COLO829 (cell line): ENCODE measurements around the gene ADSS1.

ENCODE experiments used
- DNase-seq: peaks from one replicate; pipeline ENCODE4 v3.0.0; 2012; ENCODE audit warnings: low spot score

ADSS1 gene

DNA sequence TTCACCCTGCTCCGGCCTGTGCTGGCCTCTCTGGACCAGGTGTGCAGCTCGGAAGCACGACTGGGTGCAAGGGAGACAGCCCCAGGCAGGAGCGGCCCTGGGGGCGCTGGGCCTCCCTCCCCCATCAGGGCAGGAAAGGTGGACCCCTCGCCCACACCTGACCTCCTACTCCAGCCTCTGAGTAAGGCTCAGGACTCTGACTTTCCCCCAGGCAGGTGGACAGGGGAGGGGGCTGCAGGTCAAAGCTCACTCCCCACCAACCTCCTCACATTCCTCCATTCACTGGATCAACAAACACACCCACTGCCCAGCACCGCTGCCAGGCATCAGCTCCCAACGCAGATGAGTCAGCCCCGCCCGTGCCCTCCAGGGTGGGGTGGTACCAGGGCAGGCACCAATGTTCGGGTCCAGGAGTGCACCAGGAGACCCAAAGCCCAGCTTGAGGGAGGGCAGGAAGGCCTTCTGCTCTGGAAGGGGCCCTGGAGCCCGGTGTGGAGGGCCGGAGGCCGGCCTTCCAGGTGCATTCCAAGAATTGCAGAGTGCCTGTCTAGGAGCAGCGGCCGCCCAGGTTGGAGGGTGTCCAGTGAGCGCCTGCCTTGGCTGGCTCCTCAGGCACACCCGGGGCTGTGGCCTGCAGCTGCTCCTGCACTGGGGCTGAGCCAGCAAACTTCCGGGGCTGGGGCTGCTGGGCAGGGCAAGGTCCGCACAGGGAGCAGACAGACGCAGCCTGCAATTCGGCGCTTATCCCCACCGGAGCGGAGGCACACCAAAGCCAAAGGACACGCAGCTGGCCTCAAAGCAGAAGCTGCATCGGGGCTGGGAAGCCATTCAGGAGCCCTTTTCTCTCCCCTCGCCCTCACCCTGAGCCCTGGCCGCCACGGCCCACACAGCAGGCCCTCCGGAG, 36.2 kb upstream of the ADSS1 start:
- DNase-seq: peak; percentile 67

GRCh38 chr14:104688505-104689108, 35.4 kb upstream of the ADSS1 start:
- DNase-seq: no peak

DNA sequence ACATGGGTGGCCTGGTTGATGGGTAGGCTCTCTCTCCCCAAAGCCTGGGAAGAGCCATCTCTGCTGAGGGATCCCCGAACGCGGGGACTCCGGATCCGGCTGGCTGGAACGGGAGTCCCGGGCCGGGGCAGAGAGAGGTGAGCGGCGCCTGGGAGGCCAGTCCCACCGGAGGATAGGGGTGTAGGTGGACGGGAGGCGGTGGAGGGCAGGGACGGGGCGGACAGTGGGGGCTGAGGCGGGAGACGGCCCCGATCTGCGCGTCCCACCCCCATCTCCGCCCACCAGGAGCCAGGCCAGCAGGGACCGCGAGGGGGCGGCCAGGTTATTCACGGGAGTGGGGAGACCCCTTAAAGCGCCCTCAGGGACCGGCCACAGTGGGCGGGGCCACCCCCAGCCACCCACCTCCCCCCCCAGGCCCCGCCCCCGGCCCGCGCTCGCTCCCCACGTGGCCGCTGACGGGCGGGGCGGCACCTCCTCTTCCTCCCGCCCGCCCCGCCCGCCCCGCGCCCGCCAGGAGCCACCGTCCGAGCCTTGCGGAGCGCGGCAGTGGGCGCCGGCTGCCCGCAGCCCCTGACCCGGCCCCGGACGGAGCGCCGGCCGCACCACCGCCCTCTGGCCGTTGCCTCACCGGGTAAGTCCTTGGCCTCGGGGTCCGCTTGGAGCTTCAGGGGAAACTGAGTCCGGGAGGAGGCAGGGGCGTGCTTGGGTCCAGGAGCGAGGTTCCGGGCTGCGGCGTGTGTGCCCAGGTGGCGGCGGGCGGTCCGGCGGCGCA, 34.7 kb upstream of the ADSS1 start, which contains the start of gene INF2:
Gene INF2 (plus strand): TSS at position 510 of the 772 bp plus-strand sequence. CDS start 11,748 bp downstream, outside the sequence.
- peak; percentile 72 for DNase-seq

DNA sequence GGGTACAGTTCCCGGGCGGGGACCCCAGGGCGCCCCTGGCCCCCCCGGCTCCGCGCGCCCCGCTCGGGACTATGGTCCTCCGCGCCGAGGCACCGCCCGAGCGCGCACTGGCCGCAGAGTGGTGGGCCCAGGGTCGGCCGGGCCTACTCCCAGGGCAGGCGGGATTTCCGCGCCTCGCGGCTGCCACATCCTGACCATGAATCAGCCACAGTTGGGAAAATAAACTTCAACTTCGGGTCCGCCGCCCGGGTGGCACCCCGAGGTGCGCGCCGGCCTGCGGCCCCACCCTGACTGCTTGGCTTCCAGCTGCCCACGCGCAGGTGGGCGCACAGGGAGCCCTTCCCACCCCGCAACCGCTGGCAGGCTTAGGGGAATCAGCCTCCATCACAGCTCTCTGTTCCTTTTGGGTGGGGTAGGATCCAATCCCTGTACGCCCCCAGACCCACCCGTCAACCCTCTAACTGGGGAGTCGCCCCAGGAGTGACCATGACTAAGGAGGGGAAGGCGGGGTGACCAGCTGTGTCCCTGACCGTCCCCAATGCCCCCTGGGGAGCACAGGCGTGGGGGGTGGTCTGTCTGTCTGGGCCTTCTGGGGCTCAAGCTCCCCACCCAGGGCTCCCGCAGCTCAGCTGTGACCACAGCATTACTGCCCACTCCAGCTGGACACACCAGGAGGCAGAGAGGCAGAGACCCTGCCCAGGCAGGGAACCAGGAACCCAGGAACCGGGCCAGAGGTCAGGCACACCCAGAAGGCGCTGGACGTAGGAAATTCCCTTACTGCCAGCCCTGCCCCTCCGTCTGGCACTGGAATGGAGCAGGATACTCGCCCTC, 33.9 kb upstream of the ADSS1 start:
- no peak for DNase-seq

GRCh38 chr14:104690861-104691455, 33.1 kb upstream of the ADSS1 start:
- no peak for DNase-seq

DNA sequence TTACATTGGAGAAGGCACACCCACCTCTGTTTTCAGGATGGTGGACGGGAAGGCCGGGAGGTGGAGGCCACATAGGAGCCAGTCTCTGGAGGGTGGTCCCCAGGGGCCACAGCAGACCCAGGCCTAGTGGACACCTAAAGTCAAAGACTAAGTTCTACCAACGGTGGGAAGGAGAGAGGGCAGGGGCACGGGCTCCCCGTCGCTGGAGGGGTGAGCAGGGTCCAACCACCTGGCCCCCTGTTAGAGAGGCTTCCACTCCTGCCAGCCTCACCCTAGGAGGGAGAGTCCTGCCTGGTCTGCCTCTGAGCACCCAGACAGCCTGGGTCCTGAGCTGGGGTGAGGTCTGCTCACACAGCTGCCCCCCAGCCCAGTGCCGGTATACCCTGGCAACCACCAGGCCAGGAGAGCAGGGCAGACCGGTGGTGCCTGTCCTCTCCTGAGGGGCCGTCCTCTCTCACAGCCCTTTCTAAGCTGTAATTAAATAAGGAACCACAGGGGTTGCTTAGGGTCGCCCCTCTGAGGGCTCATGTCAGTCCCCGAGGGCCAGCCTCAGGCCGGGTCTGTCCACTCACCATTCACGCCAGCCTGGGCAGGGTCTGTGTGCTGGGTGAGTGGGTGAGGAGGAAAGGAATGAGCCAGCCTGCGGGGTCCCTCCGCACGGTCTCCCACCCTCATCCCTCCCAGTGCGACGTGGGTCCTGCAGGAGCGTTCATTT, 32.3 kb upstream of the ADSS1 start:
- no peak for DNase-seq

DNA sequence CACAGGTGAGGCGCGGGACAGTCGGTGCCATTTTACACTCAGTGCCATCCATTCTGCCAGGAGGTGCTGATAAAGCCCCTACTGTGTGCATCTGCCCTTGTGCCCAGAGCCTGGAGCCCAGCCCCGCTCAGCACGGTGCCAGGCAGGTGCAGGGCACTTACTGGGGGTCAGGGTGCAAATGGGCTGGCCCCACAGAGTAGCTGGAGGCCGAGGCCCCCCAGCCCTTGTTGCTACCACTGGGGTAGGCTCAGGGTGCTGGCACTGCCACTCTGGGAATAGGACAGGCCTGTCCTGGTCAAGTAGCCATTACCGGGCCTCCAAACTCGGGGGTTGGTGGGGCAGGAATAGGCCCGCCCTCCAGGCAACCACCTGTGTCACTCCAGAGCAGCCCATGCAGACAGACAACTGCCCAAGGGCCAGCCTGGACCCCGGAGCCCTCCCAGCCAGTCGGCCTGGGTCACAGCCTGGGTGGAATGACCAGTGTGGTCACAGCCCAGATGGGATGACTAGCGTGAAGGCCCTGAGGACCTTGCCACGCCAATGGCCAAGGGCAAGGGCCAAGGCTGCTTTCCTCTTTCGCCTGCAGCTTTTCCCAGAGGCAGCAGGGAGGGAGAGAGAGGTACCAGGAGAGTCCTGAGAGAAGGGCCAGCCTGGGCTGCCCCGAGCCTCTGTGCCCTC, 31.6 kb upstream of the ADSS1 start:
- no peak for DNase-seq

DNA sequence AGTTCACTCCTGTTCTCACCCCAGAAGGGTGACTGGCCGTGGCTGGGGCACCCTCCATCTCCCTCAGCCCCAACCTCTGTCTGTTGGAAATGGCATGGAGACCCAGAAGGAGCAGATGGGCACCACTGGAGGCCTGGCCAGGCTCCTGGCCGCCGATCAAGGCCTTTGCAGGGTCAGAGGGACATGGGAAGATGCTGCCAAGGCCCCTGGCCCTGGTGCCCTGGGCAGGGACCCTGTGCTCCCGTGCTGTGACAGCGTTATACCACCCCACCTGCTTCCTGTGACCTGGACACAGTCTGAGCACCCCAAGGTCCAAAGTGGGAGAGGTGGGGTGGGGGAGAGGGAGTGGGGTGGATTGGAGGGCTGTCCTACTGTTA, 31.1 kb upstream of the ADSS1 start:
- no peak for DNase-seq

- no peak for DNase-seq
Measured at GRCh38 chr14:104693482-104694431, 30.3 kb upstream of the ADSS1 start.

GRCh38 chr14:104694475-104694950, 29.5 kb upstream of the ADSS1 start:
- peak; percentile 50 for DNase-seq

GRCh38 chr14:104694991-104695659, 28.9 kb upstream of the ADSS1 start:
- DNase-seq: no peak

GRCh38 chr14:104695660-104696000, 28.4 kb upstream of the ADSS1 start:
- DNase-seq: no peak

GRCh38 chr14:104696671-104697316, 27.2 kb upstream of the ADSS1 start:
- no peak for DNase-seq

DNA sequence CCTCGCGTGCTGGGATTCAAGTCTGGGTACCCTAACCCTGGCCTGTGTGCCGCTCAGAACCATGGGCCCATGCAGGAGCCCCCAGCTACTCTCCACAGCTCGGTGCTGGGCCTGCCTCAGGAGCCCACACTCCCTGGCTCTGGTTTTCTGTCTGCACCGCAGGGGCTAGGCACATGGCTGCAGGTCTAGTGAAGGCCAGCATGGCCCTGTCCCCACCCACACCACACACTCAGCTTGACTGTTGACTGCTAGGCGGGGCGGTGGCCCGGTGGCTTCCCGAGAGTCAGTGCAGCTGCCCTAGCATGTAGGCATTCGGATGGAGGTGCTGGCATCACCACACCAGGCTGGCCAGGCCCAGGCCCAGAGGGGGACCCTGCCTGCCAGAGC, 26.7 kb upstream of the ADSS1 start:
- no peak for DNase-seq

DNA sequence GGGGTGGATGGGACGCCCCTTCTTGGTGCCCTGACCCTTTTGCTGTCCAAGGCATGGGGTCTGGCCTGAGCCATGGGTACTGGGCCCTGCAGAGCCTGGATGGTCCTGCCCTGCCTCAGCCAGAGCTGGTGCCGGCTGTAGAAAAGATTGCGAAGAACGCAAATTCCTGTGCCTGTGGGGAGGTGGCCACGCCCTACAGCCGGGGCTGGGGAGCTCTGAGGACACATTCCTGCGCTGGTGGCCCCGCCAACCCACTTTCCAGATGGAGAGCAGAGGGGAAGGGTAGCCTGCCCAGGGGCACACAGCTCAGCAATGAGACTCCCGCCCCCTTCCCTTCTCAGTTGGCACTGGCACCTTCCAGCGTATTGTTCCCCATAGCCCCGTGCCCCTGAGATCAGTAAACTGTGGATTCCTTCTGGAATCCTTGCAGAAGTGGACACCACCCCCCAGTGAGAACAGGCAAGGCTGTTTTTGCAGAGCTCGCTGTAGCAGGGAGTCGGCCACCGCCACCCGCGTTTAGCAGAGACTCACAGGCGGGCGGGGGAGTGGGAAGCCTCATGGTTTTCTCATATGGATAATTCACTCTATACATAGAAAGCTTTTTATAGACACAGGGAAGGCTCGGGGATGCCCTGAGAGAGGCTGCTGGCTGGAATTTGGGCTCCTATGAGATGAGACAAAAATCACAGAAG, 26.0 kb upstream of the ADSS1 start:
- DNase-seq: no peak

DNA sequence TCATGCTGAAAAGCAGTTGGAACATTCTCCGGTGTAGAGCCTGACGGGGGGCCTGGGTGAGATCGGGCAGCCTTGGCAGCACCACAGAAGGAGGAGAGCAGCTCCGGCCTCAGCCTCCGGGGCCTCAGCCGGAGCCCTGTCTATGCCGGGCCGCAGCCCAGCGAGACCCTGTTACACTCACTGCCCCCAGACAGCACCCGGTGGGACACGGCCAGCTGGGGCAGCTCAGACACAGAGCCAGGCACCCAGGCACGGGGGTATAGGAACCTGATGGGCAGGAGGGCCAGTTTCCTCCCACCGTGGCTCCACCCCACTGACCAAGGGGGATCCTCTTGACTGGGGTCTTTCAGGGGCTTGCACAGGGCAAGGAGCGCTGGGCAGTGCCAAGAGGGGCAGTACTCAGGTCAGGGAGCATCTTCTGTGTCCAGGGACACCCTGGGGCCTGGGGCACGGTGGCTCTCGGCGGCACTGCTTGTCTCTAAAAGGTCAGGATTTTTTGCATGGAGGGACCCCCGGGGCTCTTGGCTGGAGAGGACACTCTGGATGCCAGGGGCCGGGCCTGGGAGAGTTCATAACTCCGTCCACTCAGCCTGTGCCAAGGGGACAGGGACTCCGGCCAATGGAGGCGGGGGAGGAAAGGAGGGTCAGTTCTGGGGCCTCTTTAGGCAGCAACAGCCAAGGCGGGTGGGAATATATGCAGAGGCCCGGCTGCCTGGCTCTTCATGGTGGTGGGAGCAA, 25.2 kb upstream of the ADSS1 start:
- no peak for DNase-seq

GRCh38 chr14:104699426-104699748, 24.6 kb upstream of the ADSS1 start:
- no peak for DNase-seq
